CD4-positive, alpha-beta T cell (primary cell): Measurements from ENCODE around the gene SATB2. TPM values are rescaled to one million over a fixed set of nuclear protein-coding genes. Genes with fewer than 3 reads are reported as not detected.

ENCODE experiments used
- ATAC-seq: fragments of 200-7000 bp; cut with Tn5 transposase; one replicate; pipeline ENCODE4 v1.10.0; 2022; ENCODE audit warnings: mild to moderate bottlenecking; ENCODE audit not compliant: poor library complexity
- CTCF ChIA-PET: fragments of 350-600 bp; sonication (Branson Sonifier 250); formaldehyde crosslinking; loops from one replicate; lab custom pipeline; 2021; ENCODE audit warnings: antibody characterized with exemption, inconsistent platforms; lab: Charles Lee
- POLR2A ChIA-PET: fragments of 350-600 bp; sonication (Branson Sonifier 250); formaldehyde crosslinking; loops from one replicate; lab custom pipeline; 2021; ENCODE audit warnings: antibody characterized with exemption, inconsistent platforms; lab: Charles Lee
- DNase-seq, 14 experiments: peaks; one replicate each; pipeline ENCODE4 v3.0.0-alpha.2; 2013 to 2020; ENCODE audit warnings: mixed read lengths in 2 of 14
- H3K27ac ChIP-seq, 2 donors: one replicate each; pipeline versions ENCODE4 v1.5.1 to v1.7.0; 2013; ENCODE audit warnings: low read length in 2 of 2, low read depth in 1 of 2, mild to moderate bottlenecking in 1 of 2
- H3K27me3 ChIP-seq, 2 experiments: 1 replicate in 1 of 2; 2 replicates in 1 of 2; pipeline versions ENCODE4 v1.6.1 to v1.7.0; 2013; ENCODE audit warnings: low read length in 2 of 2, control low read depth in 1 of 2, mild to moderate bottlenecking in 1 of 2, moderate library complexity in 1 of 2; ENCODE audit not compliant: insufficient read depth in 2 of 2, control insufficient read depth in 1 of 2
- H3K36me3 ChIP-seq: one replicate; pipeline ENCODE4 v1.6.1; 2013; ENCODE audit warnings: low read length, control low read depth; ENCODE audit not compliant: insufficient read depth
- H3K4me1 ChIP-seq: one replicate; pipeline ENCODE4 v1.6.1; 2013; ENCODE audit warnings: low read length, control low read depth; ENCODE audit not compliant: insufficient read depth
- H3K4me3 ChIP-seq: one replicate; pipeline ENCODE4 v1.5.1; 2013; ENCODE audit warnings: mild to moderate bottlenecking, low read length, moderate library complexity
- H3K9me3 ChIP-seq, 2 experiments: 1 replicate in 1 of 2; 2 replicates in 1 of 2; pipeline versions ENCODE4 v1.6.1 to v1.7.0; 2013; ENCODE audit warnings: low read length in 2 of 2, mild to moderate bottlenecking in 2 of 2, control low read depth in 1 of 2, moderate library complexity in 1 of 2; ENCODE audit not compliant: control insufficient read depth in 1 of 2, insufficient read depth in 1 of 2
- H3K27ac Mint-ChIP-seq: one replicate; pipeline ENCODE4 v1.8.0; 2020; ENCODE audit warnings: mixed read lengths
- H3K27me3 Mint-ChIP-seq: one replicate; pipeline ENCODE4 v1.8.0; 2021; ENCODE audit warnings: mixed read lengths
- H3K36me3 Mint-ChIP-seq: one replicate; pipeline ENCODE4 v1.8.0; 2021; ENCODE audit warnings: low read depth, mixed read lengths
- H3K4me1 Mint-ChIP-seq: one replicate; pipeline ENCODE4 v1.8.0; 2021; ENCODE audit warnings: low read depth, mixed read lengths
- H3K4me3 Mint-ChIP-seq: one replicate; pipeline ENCODE4 v1.8.0; 2020; ENCODE audit warnings: mild to moderate bottlenecking, mixed read lengths
- H3K9me3 Mint-ChIP-seq: one replicate; pipeline ENCODE4 v1.8.0; 2020; ENCODE audit warnings: mixed read lengths
- CTCF ChIP-seq: fragments of 200-600 bp; IDR thresholded peaks from one replicate; pipeline ENCODE4 v1.8.0; 2022; ENCODE audit warnings: antibody characterized with exemption, mild to moderate bottlenecking
- intact Hi-C, 2 experiments: fragments of 100-400 bp; cut with DNase I in 1 of 2; cut with micrococcal nuclease in 1 of 2; formaldehyde crosslinking; loops; one replicate each; pipeline versions ENCODE4 v1.15.1 to v1.9.0; 2023 to 2025; cut with DNase I, micrococcal nuclease
- total RNA-seq, 174 experiments: library from RNA in 2 of 174; stranded (reverse) in 2 of 174; gene quantifications; one replicate each; pipeline ENCODE4 v1.2.3 and lab custom pipeline; 2021 to 2026

SATB2 gene
- total RNA-seq, 2 experiments from 2014 or later: not detected

- no peak for DNase-seq
- no peaks in the 10 kb centered on the region for H3K36me3 ChIP-seq
- Mint-ChIP-seq H3K36me3 (no peaks in the 10 kb centered on the region), H3K4me1 (no peaks in the 10 kb centered on the region), H3K9me3 (no peaks in the 10 kb centered on the region), H3K27me3 (peaks cover 55% of the 10 kb centered on the region), H3K27ac (no peak overlapping the region), H3K4me3 (no peak overlapping the region)
- H3K4me3 ChIP-seq: no peak overlapping the region
- CTCF ChIA-PET: no interaction called here
- H3K27ac ChIP-seq: no peak overlapping the region
- ATAC-seq: no peak
- POLR2A ChIA-PET: no interaction called here
- no peaks in the 10 kb centered on the region for H3K27me3 ChIP-seq
- no peaks in the 10 kb centered on the region for H3K9me3 ChIP-seq
- intact Hi-C loops: no loop called here
- TF ChIP-seq CTCF: no peak
- no peaks in the 10 kb centered on the region for H3K4me1 ChIP-seq
These were observed 93.6 kb downstream of the SATB2 start for GRCh38 chr2:199364153-199364552.

DNA sequence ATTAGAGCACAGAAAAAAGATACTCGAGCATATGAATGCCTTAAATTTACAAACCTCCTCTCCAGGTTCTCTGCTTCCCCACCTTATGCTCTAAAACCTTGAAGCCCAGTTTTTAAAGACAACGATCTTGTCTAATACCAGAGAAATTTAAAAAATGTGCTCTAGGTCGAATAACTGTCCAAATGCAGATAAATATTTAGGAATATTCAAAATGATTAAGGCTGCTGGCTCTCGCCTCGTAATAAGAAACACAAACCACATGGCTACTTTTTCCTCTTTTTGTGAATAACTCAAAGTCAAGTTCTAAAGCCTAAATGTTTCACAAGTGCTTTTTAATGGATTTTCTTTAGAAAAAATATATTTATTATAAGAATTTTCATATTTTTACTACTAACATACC lies 101.3 kb downstream of the SATB2 start:
- H3K4me1 Mint-ChIP-seq: no peaks in the 10 kb centered on the region
- intact Hi-C loops: no loop called here
- no peaks in the 10 kb centered on the region for H3K36me3 Mint-ChIP-seq
- Histone ChIP-seq H3K36me3 (no peaks in the 10 kb centered on the region), H3K9me3 (no peaks in the 10 kb centered on the region), H3K4me1 (no peaks in the 10 kb centered on the region), H3K27me3 (no peaks in the 10 kb centered on the region), H3K4me3 (no peak overlapping the region), H3K27ac (no peak overlapping the region)
- peaks cover 8% of the 10 kb centered on the region for H3K27me3 Mint-ChIP-seq
- TF ChIP-seq CTCF: no peak
- no peak for ATAC-seq
- no peak overlapping the region for H3K27ac Mint-ChIP-seq
- H3K4me3 Mint-ChIP-seq: no peak overlapping the region
- DNase-seq: no peak
- ChIA-PET POLR2A (no interaction called here), CTCF (no interaction called here)
- H3K9me3 Mint-ChIP-seq: no peaks in the 10 kb centered on the region

GRCh38 chr2:199348871-199349270 lies 108.9 kb downstream of the SATB2 start:
- H3K9me3 Mint-ChIP-seq: no peaks in the 10 kb centered on the region
- no peaks in the 10 kb centered on the region for H3K4me1 ChIP-seq
- H3K4me1 Mint-ChIP-seq: no peaks in the 10 kb centered on the region
- DNase-seq: no peak
- H3K27me3 Mint-ChIP-seq: peaks cover 5% of the 10 kb centered on the region
- no peaks in the 10 kb centered on the region for H3K36me3 Mint-ChIP-seq
- intact Hi-C loops: no loop called here
- H3K36me3 ChIP-seq: no peaks in the 10 kb centered on the region
- H3K27ac ChIP-seq: no peak overlapping the region
- H3K27ac Mint-ChIP-seq: no peak overlapping the region
- H3K4me3 ChIP-seq: no peak overlapping the region
- ATAC-seq: no peak
- no peak overlapping the region for H3K4me3 Mint-ChIP-seq
- ChIA-PET CTCF (no interaction called here), POLR2A (no interaction called here)
- no peak for TF ChIP-seq CTCF
- no peaks in the 10 kb centered on the region for H3K27me3 ChIP-seq
- H3K9me3 ChIP-seq: no peaks in the 10 kb centered on the region
